Measurements from ENCODE around the gene POU4F3. TPM values are rescaled to one million over a fixed set of nuclear protein-coding genes. Genes with fewer than 3 reads are reported as not detected.

Gene POU4F3
- total and polyA plus RNA-seq, 9 donors = 0.08 to 0.23 TPM; not detected in 7

- TF ChIP-seq EP300 (IDR thresholded peaks at IDR 0.05) (no peak), CTCF (IDR thresholded peaks at IDR 0.05) (no peak), POLR2A (IDR thresholded peaks at IDR 0.05) (no peak)
- intact Hi-C loops (cut with DNase I) = no loop called here
- Histone ChIP-seq H3K27ac (no peak overlapping the region), H3K27me3 (no peaks in the 10 kb centered on the region), H3K36me3 (no peaks in the 10 kb centered on the region), H3K9me3 (no peaks in the 10 kb centered on the region), H3K4me1 (ENCODE audit: insufficient read depth) (no peaks in the 10 kb centered on the region), H3K4me3 (no peak overlapping the region)
- DNase-seq = no peak
- 70 to 77% (median 71%) methylated on average over 7 of the region's 7 CpGs for WGBS, 3 donors
Measured at GRCh38 chr5:146363161-146363874, 24.7 kb downstream of the POU4F3 start.

- no peaks in the 10 kb centered on the region for H3K36me3 ChIP-seq
- no peak for DNase-seq
- H3K9me3 ChIP-seq = no peaks in the 10 kb centered on the region
- TF ChIP-seq EP300 (IDR thresholded peaks at IDR 0.05) (no peak), POLR2A (IDR thresholded peaks at IDR 0.05) (no peak), CTCF (IDR thresholded peaks at IDR 0.05) (no peak)
- intact Hi-C loops (cut with DNase I) = no loop called here
- no peaks in the 10 kb centered on the region for H3K27me3 ChIP-seq
- WGBS, 3 donors = 10 to 16% (median 14%) methylated on average over 2 of the region's 2 CpGs
- no peak overlapping the region for H3K27ac ChIP-seq
- H3K4me3 ChIP-seq = no peak overlapping the region
- no peaks in the 10 kb centered on the region for H3K4me1 ChIP-seq (ENCODE audit: insufficient read depth)
Measured at GRCh38 chr5:146365618-146366017, 27.0 kb downstream of the POU4F3 start.

GRCh38 chr5:146366904-146367303, 28.3 kb downstream of the POU4F3 start:
- DNase-seq = no peak
- no peaks in the 10 kb centered on the region for H3K27me3 ChIP-seq
- WGBS, 3 donors = 81 to 89% (median 86%) methylated on average over 1 of the region's 1 CpG
- H3K9me3 ChIP-seq = no peaks in the 10 kb centered on the region
- TF ChIP-seq POLR2A (IDR thresholded peaks at IDR 0.05) (no peak), EP300 (IDR thresholded peaks at IDR 0.05) (no peak), CTCF (IDR thresholded peaks at IDR 0.05) (no peak)
- H3K4me3 ChIP-seq = no peak overlapping the region
- H3K36me3 ChIP-seq = no peaks in the 10 kb centered on the region
- intact Hi-C loops (cut with DNase I) = no loop called here
- H3K4me1 ChIP-seq (ENCODE audit: insufficient read depth) = no peaks in the 10 kb centered on the region
- H3K27ac ChIP-seq = no peak overlapping the region

- DNase-seq = no peak
- no peaks in the 10 kb centered on the region for H3K9me3 ChIP-seq
- TF ChIP-seq EP300 (IDR thresholded peaks at IDR 0.05) = no peak
- no peak for TF ChIP-seq CTCF (IDR thresholded peaks at IDR 0.05)
- 69 to 84% (median 69%) methylated on average over 2 of the region's 2 CpGs for WGBS, 3 donors
- no peaks in the 10 kb centered on the region for H3K36me3 ChIP-seq
- H3K27me3 ChIP-seq = no peaks in the 10 kb centered on the region
- intact Hi-C loops (cut with DNase I) = no loop called here
- no peak overlapping the region for H3K27ac ChIP-seq
- H3K4me1 ChIP-seq (ENCODE audit: insufficient read depth) = no peaks in the 10 kb centered on the region
- no peak overlapping the region for H3K4me3 ChIP-seq
Measured at GRCh38 chr5:146368137-146368536, 29.5 kb downstream of the POU4F3 start.
